GM18517 (cell line): Measurements from ENCODE around the gene CYP21A2.
"Not testable (repeated sequence)": the region's sequence is repeated elsewhere in the genome, so short reads cannot be mapped to it uniquely, and the experiment has no call there.

Experiments
- ATAC-seq: cut with Tn5 transposase; IDR thresholded peaks from one replicate; pipeline ENCODE4 v1.9.1; 2021; ENCODE audit warnings: mild to moderate bottlenecking, moderate library complexity; ENCODE audit not compliant: unreplicated experiment

Gene CYP21A2

DNA sequence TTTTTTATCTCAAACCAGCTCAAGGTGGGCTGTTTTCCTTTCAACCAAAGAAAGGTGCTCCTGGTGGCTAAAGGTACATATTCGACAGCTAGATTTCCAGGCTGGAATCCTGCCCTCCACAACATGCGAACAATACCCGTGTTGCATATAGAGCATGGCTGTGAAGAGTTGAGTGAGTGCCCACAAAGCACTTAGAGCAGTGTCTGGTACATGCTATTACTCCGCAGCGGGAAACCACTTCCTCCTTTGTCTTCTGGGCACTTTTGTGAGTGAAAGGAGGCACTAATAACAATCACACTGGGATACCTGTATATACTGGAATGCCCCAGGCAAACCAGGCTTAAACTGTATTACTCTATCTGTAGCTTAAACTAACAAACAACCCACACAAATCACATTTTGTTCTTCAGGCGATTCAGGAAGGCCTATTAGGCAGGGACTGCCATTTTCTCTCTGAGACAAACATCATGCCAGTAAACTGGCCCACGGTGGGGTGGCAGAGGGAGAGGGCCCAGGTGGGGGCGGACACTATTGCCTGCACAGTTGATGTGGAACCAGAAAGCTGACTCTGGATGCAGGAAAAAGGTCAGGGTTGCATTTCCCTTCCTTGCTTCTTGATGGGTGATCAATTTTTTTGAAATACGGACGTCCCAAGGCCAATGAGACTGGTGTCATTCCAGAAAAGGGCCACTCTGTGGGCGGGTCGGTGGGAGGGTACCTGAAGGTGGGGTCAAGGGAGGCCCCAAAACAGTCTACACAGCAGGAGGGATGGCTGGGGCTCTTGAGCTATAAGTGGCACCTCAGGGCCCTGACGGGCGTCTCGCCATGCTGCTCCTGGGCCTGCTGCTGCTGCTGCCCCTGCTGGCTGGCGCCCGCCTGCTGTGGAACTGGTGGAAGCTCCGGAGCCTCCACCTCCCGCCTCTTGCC, at the start of gene CYP21A2:
CYP21A2 (plus strand) TSS at position 818 of the 927 bp plus-strand sequence; CDS start at position 826, 8 bp downstream.
- ATAC-seq: not testable (repeated sequence)

GRCh38 chr6:31989363-31989762, 48.9 kb upstream of the CYP21A2 start:
- not testable (repeated sequence) for ATAC-seq

- ATAC-seq: not testable (repeated sequence)
Observed at GRCh38 chr6:31994421-31994820, 43.8 kb upstream of the CYP21A2 start.

GRCh38 chr6:31996385-31996784, 41.8 kb upstream of the CYP21A2 start:
- not testable (repeated sequence) for ATAC-seq

- ATAC-seq: not testable (repeated sequence)
Observed at GRCh38 chr6:32002546-32003268, 35.5 kb upstream of the CYP21A2 start.

- not testable (repeated sequence) for ATAC-seq
Observed at GRCh38 chr6:32003301-32003700, 34.9 kb upstream of the CYP21A2 start.

GRCh38 chr6:32004393-32004792, 33.8 kb upstream of the CYP21A2 start:
- not testable (repeated sequence) for ATAC-seq

DNA sequence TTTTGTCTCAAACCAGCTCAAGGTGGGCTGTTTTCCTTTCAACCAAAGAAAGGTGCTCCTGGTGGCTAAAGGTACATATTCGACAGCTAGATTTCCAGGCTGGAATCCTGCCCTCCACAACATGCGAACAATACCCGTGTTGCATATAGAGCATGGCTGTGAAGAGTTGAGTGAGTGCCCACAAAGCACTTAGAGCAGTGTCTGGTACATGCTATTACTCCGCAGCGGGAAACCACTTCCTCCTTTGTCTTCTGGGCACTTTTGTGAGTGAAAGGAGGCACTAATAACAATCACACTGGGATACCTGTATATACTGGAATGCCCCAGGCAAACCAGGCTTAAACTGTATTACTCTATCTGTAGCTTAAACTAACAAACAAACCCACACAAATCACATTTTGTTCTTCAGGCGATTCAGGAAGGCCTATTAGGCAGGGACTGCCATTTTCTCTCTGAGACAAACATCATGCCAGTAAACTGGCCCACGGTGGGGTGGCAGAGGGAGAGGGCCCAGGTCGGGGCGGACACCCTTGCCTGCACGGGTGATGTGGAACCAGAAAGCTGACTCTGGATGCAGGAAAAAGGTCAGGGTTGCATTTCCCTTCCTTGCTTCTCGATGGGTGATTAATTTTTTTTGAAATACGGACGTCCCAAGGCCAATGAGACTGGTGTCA, 33.2 kb upstream of the CYP21A2 start:
- not testable (repeated sequence) for ATAC-seq

DNA sequence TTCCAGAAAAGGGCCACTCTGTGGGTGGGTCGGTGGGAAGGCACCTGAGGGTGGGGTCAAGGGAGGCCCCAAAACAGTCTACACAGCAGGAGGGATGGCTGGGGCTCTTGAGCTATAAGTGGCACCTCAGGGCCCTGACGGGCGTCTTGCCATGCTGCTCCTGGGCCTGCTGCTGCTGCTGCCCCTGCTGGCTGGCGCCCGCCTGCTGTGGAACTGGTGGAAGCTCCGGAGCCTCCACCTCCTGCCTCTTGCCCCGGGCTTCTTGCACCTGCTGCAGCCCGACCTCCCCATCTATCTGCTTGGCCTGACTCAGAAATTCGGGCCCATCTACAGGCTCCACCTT, 32.7 kb upstream of the CYP21A2 start:
- not testable (repeated sequence) for ATAC-seq

- ATAC-seq: not testable (repeated sequence)
Observed at GRCh38 chr6:32005991-32006529, 32.2 kb upstream of the CYP21A2 start.

DNA sequence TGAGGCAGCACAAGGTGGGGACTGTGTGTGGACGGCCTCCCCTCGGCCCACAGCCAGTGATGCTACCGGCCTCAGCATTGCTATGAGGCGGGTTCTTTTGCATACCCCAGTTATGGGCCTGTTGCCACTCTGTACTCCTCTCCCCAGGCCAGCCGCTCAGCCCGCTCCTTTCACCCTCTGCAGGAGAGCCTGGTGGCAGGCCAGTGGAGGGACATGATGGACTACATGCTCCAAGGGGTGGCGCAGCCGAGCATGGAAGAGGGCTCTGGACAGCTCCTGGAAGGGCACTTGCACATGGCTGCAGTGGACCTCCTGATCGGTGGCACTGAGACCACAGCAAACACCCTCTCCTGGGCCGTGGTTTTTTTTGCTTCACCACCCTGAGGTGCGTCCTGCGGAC, 31.1 kb upstream of the CYP21A2 start:
- ATAC-seq: not testable (repeated sequence)

DNA sequence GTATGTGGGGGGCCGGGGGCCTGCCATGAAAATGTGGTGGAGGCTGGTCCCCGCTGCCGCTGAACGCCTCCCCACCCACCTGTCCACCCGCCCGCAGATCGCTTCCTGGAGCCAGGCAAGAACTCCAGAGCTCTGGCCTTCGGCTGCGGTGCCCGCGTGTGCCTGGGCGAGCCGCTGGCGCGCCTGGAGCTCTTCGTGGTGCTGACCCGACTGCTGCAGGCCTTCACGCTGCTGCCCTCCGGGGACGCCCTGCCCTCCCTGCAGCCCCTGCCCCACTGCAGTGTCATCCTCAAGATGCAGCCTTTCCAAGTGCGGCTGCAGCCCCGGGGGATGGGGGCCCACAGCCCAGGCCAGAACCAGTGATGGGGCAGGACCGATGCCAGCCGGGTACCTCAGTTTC, 30.2 kb upstream of the CYP21A2 start:
- not testable (repeated sequence) for ATAC-seq

DNA sequence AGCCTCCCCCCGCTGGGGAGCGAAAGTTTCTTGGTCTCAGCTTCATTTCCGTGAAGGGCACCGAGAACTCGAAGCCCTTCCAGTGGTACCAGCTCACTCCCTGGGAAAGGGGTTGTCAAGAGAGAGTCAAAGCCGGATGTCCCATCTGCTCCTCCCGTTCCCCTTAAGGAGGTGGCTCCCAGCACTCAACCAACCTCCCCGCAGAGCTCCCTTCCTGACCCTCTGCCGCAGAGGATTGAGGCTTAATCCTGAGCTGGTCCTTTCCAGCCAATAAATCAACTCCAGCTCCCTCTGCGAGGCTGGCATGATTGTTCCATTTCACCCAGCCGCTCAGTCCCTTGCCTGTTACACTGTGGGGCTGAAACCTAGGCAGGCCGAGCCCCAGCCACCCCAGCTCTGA, 29.6 kb upstream of the CYP21A2 start:
- not testable (repeated sequence) for ATAC-seq

DNA sequence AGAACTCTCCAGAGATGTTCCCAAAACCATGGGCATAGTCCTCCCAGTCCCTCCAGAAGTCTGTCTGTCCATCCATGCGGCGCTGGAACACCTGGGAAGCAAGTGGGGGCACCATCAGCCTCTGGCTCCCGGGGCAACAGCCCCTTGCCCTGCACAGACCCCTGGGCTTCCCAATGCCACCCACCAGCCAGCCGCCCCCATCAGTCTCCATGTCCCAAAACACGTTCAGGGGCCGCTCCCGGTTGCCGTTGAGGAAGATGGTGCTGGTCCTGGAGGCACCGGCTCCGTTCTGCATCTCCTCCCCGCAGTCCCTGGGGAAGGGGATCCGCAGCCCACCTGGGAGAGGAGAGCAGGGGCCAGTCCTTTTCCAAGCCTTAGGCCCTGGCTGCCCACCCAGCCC, 28.7 kb upstream of the CYP21A2 start:
- ATAC-seq: not testable (repeated sequence)

DNA sequence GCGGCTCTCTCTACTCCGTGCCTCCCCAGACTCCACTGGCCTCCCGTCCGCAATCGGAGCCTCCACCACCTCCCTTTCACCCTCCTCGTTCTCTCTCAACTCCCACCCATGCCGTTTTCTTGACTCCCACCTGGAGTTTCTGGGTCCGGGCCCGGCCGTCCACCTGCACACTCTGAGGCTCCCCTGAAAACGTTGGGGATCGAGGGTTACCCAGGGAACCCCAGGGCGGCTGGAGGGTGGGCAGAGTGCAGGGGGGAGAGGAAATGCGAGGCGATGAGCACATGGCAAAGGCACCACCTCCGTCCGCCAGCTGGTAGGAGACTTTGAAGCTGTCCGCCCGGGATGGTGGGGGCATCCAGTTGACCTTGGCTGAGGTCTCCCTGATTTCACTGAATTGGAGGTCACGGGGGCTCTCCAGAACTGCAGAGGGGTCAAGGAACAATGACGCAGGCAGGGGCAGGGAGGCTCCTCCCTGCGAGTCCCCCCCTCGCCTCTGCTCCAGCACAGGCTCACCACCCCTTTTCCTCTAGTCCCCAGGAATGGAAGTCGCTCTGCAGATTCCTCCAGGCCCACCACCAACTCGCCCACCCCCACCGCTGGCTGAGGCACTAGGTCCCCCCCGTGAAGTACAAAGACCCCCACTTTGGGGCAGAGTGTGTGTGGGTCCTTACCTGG, 27.2 kb upstream of the CYP21A2 start:
- ATAC-seq: not testable (repeated sequence)

- ATAC-seq: not testable (repeated sequence)
Observed at GRCh38 chr6:32012941-32013617, 25.1 kb upstream of the CYP21A2 start.

DNA sequence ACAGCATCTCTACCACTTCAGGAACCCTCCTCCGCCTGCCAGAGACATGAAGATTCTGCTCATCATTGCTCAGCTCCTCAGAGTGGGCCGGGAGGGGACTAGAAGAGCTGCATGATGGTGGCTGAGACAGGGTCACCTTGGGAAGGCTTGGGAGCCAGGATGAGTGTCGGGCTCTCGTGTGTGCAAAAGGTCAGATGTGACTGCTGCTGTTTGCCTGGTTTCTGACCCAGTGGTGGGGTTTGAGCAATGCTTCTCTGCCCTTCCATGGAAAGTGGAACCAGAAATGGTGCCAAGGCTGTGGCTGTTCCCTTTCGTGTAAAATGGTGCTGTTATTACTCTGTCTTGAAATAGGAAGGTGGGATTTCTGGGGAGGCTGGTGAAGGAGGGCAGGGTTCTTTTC, 24.5 kb upstream of the CYP21A2 start:
- not testable (repeated sequence) for ATAC-seq

DNA sequence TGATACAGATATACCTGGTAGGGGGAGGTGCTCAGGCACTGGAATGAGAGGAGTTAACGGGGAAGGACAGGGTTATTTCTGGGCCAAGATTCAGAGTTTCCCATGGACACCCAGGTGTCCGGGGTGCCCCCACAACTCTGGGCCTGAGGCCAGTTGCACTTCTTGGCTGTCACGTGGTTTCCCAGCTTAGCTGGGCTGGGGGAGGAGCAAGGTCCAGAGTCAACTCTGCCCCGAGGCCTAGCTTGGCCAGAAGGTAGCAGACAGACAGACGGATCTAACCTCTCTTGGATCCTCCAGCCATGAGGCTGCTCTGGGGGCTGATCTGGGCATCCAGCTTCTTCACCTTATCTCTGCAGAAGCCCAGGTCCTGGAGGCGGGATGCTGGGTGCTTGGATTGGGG, 23.7 kb upstream of the CYP21A2 start, which contains the start of gene C4B:
C4B (plus strand) TSS at position 249 of the 400 bp plus-strand sequence; CDS start at position 300, 51 bp downstream.
- ATAC-seq: not testable (repeated sequence)

DNA sequence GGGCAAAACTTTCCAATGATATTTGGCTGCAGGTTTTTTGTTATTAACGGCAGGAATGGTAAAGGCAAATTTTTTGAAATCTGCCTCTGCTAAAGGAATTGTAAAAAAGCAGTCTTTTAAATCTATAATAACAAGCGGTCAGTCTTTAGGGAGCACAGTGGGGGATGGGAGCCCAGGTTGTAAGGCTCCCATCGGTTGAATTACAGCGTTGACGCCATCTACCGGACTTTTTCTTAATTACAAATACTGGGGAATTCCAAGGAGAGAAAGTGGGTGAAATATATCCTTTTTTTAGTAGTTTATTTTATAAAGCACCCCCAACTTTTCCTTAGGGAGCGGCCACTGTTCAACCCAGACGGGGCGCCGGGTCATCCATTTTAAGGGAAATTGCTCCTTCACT, 16.1 kb upstream of the CYP21A2 start:
- ATAC-seq: not testable (repeated sequence)

DNA sequence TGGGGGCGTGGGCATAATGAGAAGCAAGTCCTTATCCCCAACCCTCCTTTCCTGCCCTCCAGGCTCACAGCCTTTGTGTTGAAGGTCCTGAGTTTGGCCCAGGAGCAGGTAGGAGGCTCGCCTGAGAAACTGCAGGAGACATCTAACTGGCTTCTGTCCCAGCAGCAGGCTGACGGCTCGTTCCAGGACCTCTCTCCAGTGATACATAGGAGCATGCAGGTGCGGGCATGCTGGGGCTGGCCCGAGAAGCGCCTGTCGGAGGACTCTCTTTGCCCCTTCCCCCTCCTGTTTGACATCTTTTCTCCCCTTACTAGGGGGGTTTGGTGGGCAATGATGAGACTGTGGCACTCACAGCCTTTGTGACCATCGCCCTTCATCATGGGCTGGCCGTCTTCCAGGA, 9.6 kb upstream of the CYP21A2 start:
- not testable (repeated sequence) for ATAC-seq
